Mesendoderm (in vitro differentiated cells): ENCODE measurements around the gene PADI4.
"Not testable (repeated sequence)": the region's sequence is repeated elsewhere in the genome, so short reads cannot be mapped to it uniquely, and the experiment has no call there.

ENCODE experiments used
- DNase-seq: peaks from one replicate; pipeline ENCODE4 v3.0.0; 2013
- H2AK5ac ChIP-seq: 2 replicates; pipeline ENCODE4 v1.6.1; 2013; ENCODE audit warnings: low read length, inconsistent platforms
- H2BK120ac ChIP-seq: 2 replicates; pipeline ENCODE4 v1.6.1; 2013; ENCODE audit warnings: low read depth, mild to moderate bottlenecking, low read length, moderate library complexity, mixed read lengths
- H2BK15ac ChIP-seq: replicated peaks from 2 replicates; pipeline ENCODE4 v1.6.1; 2013; ENCODE audit warnings: low read depth, mild to moderate bottlenecking, moderate library complexity
- H2BK5ac ChIP-seq: 2 replicates; pipeline ENCODE4 v1.6.1; 2013; ENCODE audit warnings: low read length, inconsistent platforms
- H3K18ac ChIP-seq: 2 replicates; pipeline ENCODE4 v1.6.1; 2013; ENCODE audit warnings: mild to moderate bottlenecking, low read length, mixed read lengths
- H3K23ac ChIP-seq: one replicate; pipeline ENCODE4 v1.6.1; 2013; ENCODE audit warnings: low read length
- H3K27ac ChIP-seq: 2 replicates; pipeline ENCODE4 v1.5.1; 2013; ENCODE audit warnings: low read depth, mild to moderate bottlenecking, inconsistent platforms, low read length, moderate library complexity
- H3K27me3 ChIP-seq: 2 replicates; pipeline ENCODE4 v1.6.1; 2013; ENCODE audit warnings: low read length, control low read depth, mild to moderate bottlenecking, inconsistent platforms; ENCODE audit not compliant: insufficient read depth, poor library complexity
- H3K36me3 ChIP-seq: 2 replicates; pipeline ENCODE4 v1.6.1; 2013; ENCODE audit warnings: low read length, inconsistent platforms; ENCODE audit not compliant: control insufficient read depth, insufficient read depth
- H3K4ac ChIP-seq: one replicate; pipeline ENCODE4 v1.6.1; 2013; ENCODE audit warnings: low read depth, mild to moderate bottlenecking, low read length, moderate library complexity
- H3K4me1 ChIP-seq: 2 replicates; pipeline ENCODE4 v1.6.1; 2013; ENCODE audit warnings: low read depth, low read length, inconsistent platforms; ENCODE audit not compliant: control insufficient read depth
- H3K4me2 ChIP-seq: 2 replicates; pipeline ENCODE4 v1.6.1; 2013; ENCODE audit warnings: low read length
- H3K4me3 ChIP-seq: 2 replicates; pipeline ENCODE4 v1.5.1; 2013; ENCODE audit warnings: mild to moderate bottlenecking, low read length
- H3K56ac ChIP-seq: one replicate; pipeline ENCODE4 v1.6.1; 2013; ENCODE audit warnings: low read length
- H3K79me1 ChIP-seq: 2 replicates; pipeline ENCODE4 v1.6.1; 2013; ENCODE audit warnings: low read length, inconsistent platforms
- H3K79me2 ChIP-seq: 2 replicates; pipeline ENCODE4 v1.6.1; 2013; ENCODE audit warnings: mild to moderate bottlenecking, low read length; ENCODE audit not compliant: control insufficient read depth, insufficient read depth
- H3K9ac ChIP-seq: 2 replicates; pipeline ENCODE4 v1.6.1; 2013; ENCODE audit warnings: low read length, inconsistent platforms
- H4K5ac ChIP-seq: one replicate; pipeline ENCODE4 v1.6.1; 2013; ENCODE audit warnings: low read length
- H4K8ac ChIP-seq: one replicate; pipeline ENCODE4 v1.6.1; 2013; ENCODE audit warnings: low read depth, mild to moderate bottlenecking, control low read depth, low read length, moderate library complexity
- WGBS: extraction: QIAGEN DNeasy Blood & Tissue Kit; methylation state at CpG from one replicate; pipeline ENCODE4 v1.1.7; 2013; ENCODE audit warnings: low lambda C conversion rate, missing lambda C conversion rate; ENCODE audit not compliant: insufficient coverage; ENCODE audit errors: extremely low coverage; 5-methylcytosine and 5-hydroxymethylcytosine counted together

PADI4 gene

GRCh38 chr1:17319561-17320350, 11.8 kb downstream of the PADI4 start:
- no peaks in the 10 kb centered on the region for H3K4me1 ChIP-seq
- no CpG with 5 or more reads among the region's 11 CpGs for WGBS
- H2BK5ac ChIP-seq: no peak overlapping the region
- no peak overlapping the region for H3K4me3 ChIP-seq
- H3K18ac ChIP-seq: no peak overlapping the region
- H2AK5ac ChIP-seq: no peak overlapping the region
- H3K4ac ChIP-seq: no peak overlapping the region
- no peaks in the 10 kb centered on the region for H3K36me3 ChIP-seq
- no peak for DNase-seq
- no peak overlapping the region for H2BK120ac ChIP-seq
- no peaks in the 10 kb centered on the region for H3K27me3 ChIP-seq
- H3K79me1 ChIP-seq: no peaks in the 10 kb centered on the region
- no peak overlapping the region for H2BK15ac ChIP-seq
- H3K27ac ChIP-seq: no peak overlapping the region
- no peak overlapping the region for H3K9ac ChIP-seq
- no peak overlapping the region for H3K23ac ChIP-seq
- no peak overlapping the region for H4K8ac ChIP-seq
- no peak overlapping the region for H3K4me2 ChIP-seq
- no peaks in the 10 kb centered on the region for H3K79me2 ChIP-seq
- no peak overlapping the region for H3K56ac ChIP-seq
- H4K5ac ChIP-seq: no peak overlapping the region

- H3K36me3 ChIP-seq, H2BK15ac ChIP-seq, H3K4me3 ChIP-seq, H3K4me2 ChIP-seq, H3K23ac ChIP-seq, H3K27me3 ChIP-seq, H3K27ac ChIP-seq, H3K4ac ChIP-seq, H2BK5ac ChIP-seq, H3K56ac ChIP-seq, H3K79me2 ChIP-seq, H3K4me1 ChIP-seq, H4K8ac ChIP-seq, H3K9ac ChIP-seq, H4K5ac ChIP-seq, DNase-seq, H2BK120ac ChIP-seq, H3K79me1 ChIP-seq, H2AK5ac ChIP-seq, H3K18ac ChIP-seq: not testable (repeated sequence)
- 100% methylated on average over 1 of the region's 6 CpGs for WGBS
Measured at GRCh38 chr1:17321857-17322390, 13.9 kb downstream of the PADI4 start.

- Histone ChIP-seq H2BK120ac (no peak overlapping the region), H2BK5ac (no peak overlapping the region), H3K4me1 (no peaks in the 10 kb centered on the region), H3K4ac (no peak overlapping the region), H2BK15ac (no peak overlapping the region), H3K18ac (no peak overlapping the region), H3K79me1 (no peaks in the 10 kb centered on the region), H4K5ac (no peak overlapping the region), H3K27me3 (no peaks in the 10 kb centered on the region), H3K27ac (no peak overlapping the region), H3K4me2 (no peak overlapping the region), H3K56ac (no peak overlapping the region), H3K79me2 (no peaks in the 10 kb centered on the region), H2AK5ac (no peak overlapping the region), H3K9ac (no peak overlapping the region), H3K36me3 (no peaks in the 10 kb centered on the region), H3K23ac (no peak overlapping the region), H3K4me3 (no peak overlapping the region), H4K8ac (no peak overlapping the region)
- no CpG with 5 or more reads among the region's 5 CpGs for WGBS
- no peak for DNase-seq
Measured at GRCh38 chr1:17328855-17329254, 20.9 kb downstream of the PADI4 start.

GRCh38 chr1:17329610-17330009, 21.6 kb downstream of the PADI4 start:
- DNase-seq: no peak
- no peak overlapping the region for H2AK5ac ChIP-seq
- H3K79me1 ChIP-seq: no peaks in the 10 kb centered on the region
- no peaks in the 10 kb centered on the region for H3K36me3 ChIP-seq
- H3K4me2 ChIP-seq: no peak overlapping the region
- H3K56ac ChIP-seq: no peak overlapping the region
- no peak overlapping the region for H2BK5ac ChIP-seq
- H2BK15ac ChIP-seq: no peak overlapping the region
- no peak overlapping the region for H4K5ac ChIP-seq
- H3K23ac ChIP-seq: no peak overlapping the region
- no peak overlapping the region for H3K4ac ChIP-seq
- no peak overlapping the region for H3K9ac ChIP-seq
- no peaks in the 10 kb centered on the region for H3K79me2 ChIP-seq
- H3K4me3 ChIP-seq: no peak overlapping the region
- H4K8ac ChIP-seq: no peak overlapping the region
- no peaks in the 10 kb centered on the region for H3K27me3 ChIP-seq
- no peaks in the 10 kb centered on the region for H3K4me1 ChIP-seq
- no peak overlapping the region for H3K27ac ChIP-seq
- WGBS: no CpG with 5 or more reads among the region's 4 CpGs
- H3K18ac ChIP-seq: no peak overlapping the region
- H2BK120ac ChIP-seq: no peak overlapping the region

- H3K9ac ChIP-seq: no peak overlapping the region
- H2BK15ac ChIP-seq: no peak overlapping the region
- H4K8ac ChIP-seq: no peak overlapping the region
- H3K79me2 ChIP-seq: no peaks in the 10 kb centered on the region
- H3K56ac ChIP-seq: no peak overlapping the region
- H3K4me1 ChIP-seq: no peaks in the 10 kb centered on the region
- H4K5ac ChIP-seq: no peak overlapping the region
- H2AK5ac ChIP-seq: no peak overlapping the region
- no peak overlapping the region for H3K18ac ChIP-seq
- H3K4me2 ChIP-seq: no peak overlapping the region
- H2BK120ac ChIP-seq: no peak overlapping the region
- no CpG with 5 or more reads among the region's 7 CpGs for WGBS
- H3K4ac ChIP-seq: no peak overlapping the region
- no peaks in the 10 kb centered on the region for H3K79me1 ChIP-seq
- H3K23ac ChIP-seq: no peak overlapping the region
- no peaks in the 10 kb centered on the region for H3K36me3 ChIP-seq
- H3K4me3 ChIP-seq: no peak overlapping the region
- no peak for DNase-seq
- H2BK5ac ChIP-seq: no peak overlapping the region
- H3K27me3 ChIP-seq: no peaks in the 10 kb centered on the region
- no peak overlapping the region for H3K27ac ChIP-seq
Measured at GRCh38 chr1:17330856-17331255, 22.9 kb downstream of the PADI4 start.

- Histone ChIP-seq H2BK5ac (no peak overlapping the region), H3K56ac (no peak overlapping the region), H3K18ac (no peak overlapping the region), H3K4me1 (no peaks in the 10 kb centered on the region), H3K27ac (no peak overlapping the region), H3K36me3 (no peaks in the 10 kb centered on the region), H3K79me2 (no peaks in the 10 kb centered on the region), H3K23ac (no peak overlapping the region), H3K4ac (no peak overlapping the region), H2AK5ac (no peak overlapping the region), H3K27me3 (no peaks in the 10 kb centered on the region), H2BK15ac (no peak overlapping the region), H3K4me3 (no peak overlapping the region), H4K5ac (no peak overlapping the region), H3K9ac (no peak overlapping the region), H3K4me2 (no peak overlapping the region), H2BK120ac (no peak overlapping the region), H4K8ac (no peak overlapping the region), H3K79me1 (no peaks in the 10 kb centered on the region)
- WGBS: no CpG with 5 or more reads among the region's 8 CpGs
- DNase-seq: no peak
Measured at GRCh38 chr1:17333081-17333480, 25.1 kb downstream of the PADI4 start.
